HG03159 (cell line): Measurements from ENCODE around the gene OR5K1.
A peak's percentile ranks its signal among the peaks of the same experiment; 100 is the strongest.

Experiments used
- ATAC-seq: cut with Tn5 transposase; IDR thresholded peaks from one replicate; pipeline ENCODE4 v1.9.1; 2021; ENCODE audit warnings: mild to moderate bottlenecking, moderate library complexity; ENCODE audit not compliant: unreplicated experiment

Gene OR5K1

GRCh38 chr3:98462901-98463300 lies at the start of gene OR5K1:
TSS of gene OR5K1 (plus strand) at chr3:98463201. CDS start at chr3:98469577, 6,376 bp downstream.
- ATAC-seq, result no peak

DNA sequence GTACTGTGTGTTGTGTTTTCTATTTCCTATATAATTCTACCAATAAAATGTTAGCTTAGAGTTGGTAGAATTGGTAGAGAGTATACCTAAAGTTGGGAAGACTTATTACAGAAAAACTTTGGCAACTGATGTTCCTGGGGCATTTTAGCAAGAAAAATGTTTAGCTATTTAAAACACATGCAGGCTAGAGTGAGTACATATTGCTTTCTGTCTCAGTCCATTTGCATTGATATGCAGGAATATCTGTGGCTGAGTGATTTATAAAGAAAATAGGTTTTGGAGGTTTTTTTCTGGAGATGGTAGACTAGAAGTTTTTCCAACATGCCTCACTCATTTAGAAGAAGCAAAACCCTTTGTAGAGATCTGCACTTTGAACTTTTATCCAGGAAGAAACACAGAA lies 30.4 kb upstream of the OR5K1 start:
- ATAC-seq, result no peak

- ATAC-seq, result no peak
Observed at GRCh38 chr3:98433764-98434163, 29.2 kb upstream of the OR5K1 start.

DNA sequence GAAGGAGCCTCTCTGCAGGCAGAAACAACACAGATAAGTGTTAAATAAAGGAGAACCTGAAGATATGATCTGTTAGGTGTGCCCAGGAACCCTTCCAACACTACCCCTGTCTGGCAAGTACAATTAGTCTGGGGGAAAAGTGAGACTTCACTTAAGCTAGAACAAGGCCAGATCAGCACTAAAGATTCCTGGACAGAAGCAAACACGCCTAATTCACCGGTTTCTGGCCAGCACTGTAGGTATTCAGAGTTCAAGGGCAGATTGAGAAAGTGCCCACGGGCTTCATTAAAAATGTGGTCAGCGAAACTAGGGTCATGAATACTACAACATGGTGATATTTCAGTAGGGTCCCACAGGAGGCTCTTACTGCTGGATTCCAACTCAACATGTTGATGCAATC lies 28.6 kb upstream of the OR5K1 start:
- ATAC-seq, result no peak

GRCh38 chr3:98440283-98440682 lies 22.7 kb upstream of the OR5K1 start:
- ATAC-seq, result no peak

DNA sequence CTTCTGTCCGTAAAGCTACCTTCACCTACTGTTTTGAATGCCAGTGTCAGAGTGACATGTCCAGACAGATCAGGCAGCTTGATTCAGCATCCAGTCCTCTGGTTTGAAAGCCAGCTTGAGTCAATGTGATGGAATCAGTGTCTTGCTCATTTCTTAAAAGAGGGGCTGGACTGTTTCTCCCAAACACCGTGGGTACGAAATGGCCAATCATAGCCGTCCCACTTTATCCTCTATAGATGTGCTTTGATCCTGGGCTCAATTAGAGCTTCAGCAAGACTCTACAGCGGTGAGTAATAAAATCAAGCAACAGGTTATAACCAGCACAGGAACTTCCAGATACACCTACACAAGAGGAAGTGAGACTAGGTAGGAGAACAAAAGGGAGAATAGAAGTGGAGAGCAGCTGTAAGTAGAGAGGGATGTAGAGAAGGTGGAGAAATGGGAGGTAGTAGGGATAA lies 17.0 kb upstream of the OR5K1 start:
- ATAC-seq, result peak; percentile 84

- ATAC-seq, result peak; percentile 46
Observed at GRCh38 chr3:98449606-98450193, 13.3 kb upstream of the OR5K1 start.

DNA sequence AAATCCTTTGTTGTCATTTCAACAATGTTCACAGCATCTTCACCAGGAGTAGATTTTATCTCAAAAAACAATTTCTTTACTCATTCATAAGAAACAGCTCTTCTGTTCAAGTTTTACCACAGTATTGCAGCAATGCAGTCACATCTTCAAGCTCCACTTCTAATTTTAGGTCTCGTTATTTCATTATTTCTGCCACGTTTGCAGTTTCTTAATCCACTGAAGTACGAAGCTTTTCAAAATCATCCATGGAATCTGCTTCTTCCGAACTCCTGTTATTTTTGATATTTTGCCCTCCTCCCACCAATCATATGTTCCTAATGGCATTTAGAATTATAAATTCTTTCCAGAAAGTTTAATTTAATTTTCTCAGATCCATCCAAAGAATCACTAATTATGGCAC lies 12.6 kb upstream of the OR5K1 start:
- no peak for ATAC-seq

- ATAC-seq, result no peak
Observed at GRCh38 chr3:98453827-98454226, 9.2 kb upstream of the OR5K1 start.

DNA sequence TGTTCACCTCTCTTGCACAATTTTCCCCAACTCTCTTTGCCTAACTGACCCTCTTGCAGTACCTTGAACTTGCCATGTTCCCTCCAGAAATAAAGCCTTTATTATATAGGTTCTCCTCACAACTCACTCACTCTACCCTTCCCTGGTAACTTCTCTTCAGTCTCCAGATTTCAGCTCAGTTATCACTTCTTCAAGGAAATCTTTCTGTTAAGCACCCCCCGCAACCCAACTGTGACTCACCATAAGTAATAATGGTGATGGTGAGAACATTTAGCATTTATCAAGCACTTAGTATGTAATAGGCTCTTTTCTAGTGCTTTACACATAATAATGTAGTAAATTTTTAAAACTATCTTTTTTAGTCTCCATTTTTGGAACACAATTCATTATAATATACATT lies 8.1 kb upstream of the OR5K1 start:
- ATAC-seq, result no peak

GRCh38 chr3:98457543-98457942 lies 5.5 kb upstream of the OR5K1 start:
- no peak for ATAC-seq

- ATAC-seq, result no peak
Observed at GRCh38 chr3:98460220-98460619, 2.8 kb upstream of the OR5K1 start.

- ATAC-seq, result no peak
Observed at GRCh38 chr3:98482717-98483482, 19.9 kb downstream of the OR5K1 start.

GRCh38 chr3:98483626-98484025 lies 20.6 kb downstream of the OR5K1 start:
- ATAC-seq, result no peak

GRCh38 chr3:98497381-98497780 lies 34.4 kb downstream of the OR5K1 start, which contains the start of gene OR5K2:
TSS of gene OR5K2 (plus strand) at chr3:98497681. CDS start at chr3:98497681, 0 bp downstream.
- no peak for ATAC-seq

DNA sequence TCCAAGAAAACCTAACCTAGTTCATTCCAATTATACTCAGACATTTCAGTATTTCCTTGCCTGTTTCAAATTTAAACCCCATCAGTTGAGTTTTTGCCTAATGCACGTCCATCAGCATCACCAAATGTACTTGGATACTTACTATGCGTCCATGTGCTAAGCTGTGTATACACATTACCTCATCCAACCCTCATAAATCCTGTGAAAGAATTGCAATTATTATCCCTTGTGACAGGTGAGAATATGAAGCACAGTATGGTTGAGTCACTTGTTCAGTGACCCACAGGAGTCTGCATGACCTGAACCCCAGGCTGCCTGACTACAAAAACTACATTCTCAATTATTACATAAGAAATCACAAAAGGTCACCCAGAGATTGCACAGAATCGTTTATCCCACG lies 37.0 kb downstream of the OR5K1 start:
- ATAC-seq, result no peak

DNA sequence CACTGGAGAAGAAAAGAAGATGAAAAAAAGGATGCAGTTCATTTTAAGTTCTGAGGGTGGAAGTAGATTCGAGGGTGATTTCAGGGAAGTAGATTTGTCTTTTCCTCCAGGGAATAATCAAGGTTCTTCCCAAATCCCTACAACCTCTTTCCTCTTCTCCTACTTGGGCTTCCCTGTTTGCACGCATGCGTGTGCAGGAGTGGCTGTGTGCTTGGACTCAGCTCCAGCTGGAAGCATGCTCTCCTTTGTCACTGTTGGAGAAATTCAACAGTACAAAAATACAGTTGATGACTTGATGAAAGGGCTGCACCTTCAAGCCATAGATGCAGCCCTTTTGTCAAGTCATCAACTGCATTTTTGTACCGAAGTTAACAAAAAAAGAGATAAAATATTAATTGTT lies 38.3 kb downstream of the OR5K1 start:
- ATAC-seq, result no peak

- ATAC-seq, result no peak
Observed at GRCh38 chr3:98501863-98502576, 39.0 kb downstream of the OR5K1 start.

GRCh38 chr3:98504539-98504938 lies 41.5 kb downstream of the OR5K1 start:
- no peak for ATAC-seq

DNA sequence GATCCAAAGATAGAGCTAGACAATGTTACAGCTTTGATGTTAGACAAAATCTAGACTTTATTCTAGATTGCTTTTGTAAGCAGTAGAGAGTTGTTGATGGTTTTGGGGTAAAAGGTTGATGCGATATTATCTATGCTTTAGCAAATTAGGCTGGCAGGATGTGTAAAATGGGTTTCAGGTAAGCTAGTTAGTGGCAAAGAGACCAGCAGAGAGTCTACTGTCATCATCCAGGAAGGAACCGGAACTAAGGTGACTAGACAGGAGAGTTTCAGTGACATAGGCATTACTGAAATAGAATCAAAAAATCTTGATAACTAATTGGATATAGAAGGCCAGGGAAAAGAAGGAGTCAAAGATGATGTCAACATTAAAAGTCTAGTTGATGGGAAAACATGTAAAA lies 45.6 kb downstream of the OR5K1 start:
- no peak for ATAC-seq

DNA sequence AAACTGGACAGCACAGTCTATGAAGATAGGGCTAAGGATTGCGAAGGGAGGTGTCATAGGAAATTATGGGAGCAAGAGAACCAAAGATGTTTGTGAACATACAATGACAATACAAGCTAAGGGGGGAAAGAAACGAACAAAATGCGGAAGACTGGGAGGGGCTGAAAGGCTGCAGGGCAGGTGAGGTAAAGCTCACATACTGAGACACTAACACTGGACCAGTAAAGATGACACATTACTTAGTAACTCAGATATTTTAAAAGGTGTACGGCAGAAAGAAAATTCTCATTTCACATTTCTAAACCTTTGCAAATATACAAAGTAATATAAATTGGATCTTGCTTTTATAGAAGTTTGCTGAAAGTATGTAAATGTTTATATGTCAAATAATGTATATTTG lies 49.6 kb downstream of the OR5K1 start:
- no peak for ATAC-seq

DNA sequence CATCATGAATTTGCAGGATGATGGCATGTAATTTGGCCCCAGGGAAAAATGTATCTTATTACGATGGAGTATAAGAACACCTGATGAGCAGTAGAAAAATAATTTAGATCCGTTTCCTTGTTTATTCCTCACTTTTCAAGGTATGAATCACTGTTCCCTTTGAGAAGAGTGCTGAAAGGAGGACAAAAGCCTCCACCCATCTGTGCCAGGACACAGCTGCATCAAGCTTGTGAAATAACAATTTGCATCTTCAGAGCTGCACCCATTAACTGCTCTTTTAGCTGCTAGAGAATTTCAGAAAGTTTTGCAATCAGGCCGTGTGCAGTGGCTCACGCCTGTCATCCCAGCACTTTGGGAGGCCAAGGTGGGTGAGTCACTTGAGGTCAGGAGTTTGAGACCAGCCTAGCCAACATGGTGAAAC lies 50.1 kb downstream of the OR5K1 start:
- no peak for ATAC-seq
